Mammary epithelial cell (primary cell): Measurements from ENCODE around the gene TCF12.

Experiments used
- CTCF ChIP-seq, 2 donors: IDR thresholded peaks in 1 of 2; conservative IDR thresholded peaks in 1 of 2; 2 replicates each; pipeline ENCODE4 v1.5.1; 2011 to 2012; ENCODE audit warnings: inconsistent platforms in 2 of 2, low read length in 2 of 2, mild to moderate bottlenecking in 2 of 2, control low read depth in 1 of 2, low read depth in 1 of 2; ENCODE audit not compliant: insufficient read depth in 1 of 2; ENCODE audit errors: extremely low read depth in 1 of 2
- EZH2 ChIP-seq: IDR thresholded peaks from 2 replicates; pipeline ENCODE4 v1.6.1; 2012; ENCODE audit warnings: low read length, inconsistent platforms, borderline replicate concordance

- TF ChIP-seq CTCF (conservative IDR thresholded peaks at IDR 0.05 in 1 of 2, IDR thresholded peaks at IDR 0.05 in 1 of 2; ENCODE audit: extremely low read depth in 1 of 2, insufficient read depth in 1 of 2, low read depth in 1 of 2, low read length in 2 of 2) (no peak), EZH2 (no peak)
Observed at GRCh38 chr15:57079446-57079845, 161.0 kb downstream of the TCF12 start.
